ENCODE data around the gene MSI2.

The MSI2 gene

GRCh38 chr17:57332501-57332900 lies 76.2 kb downstream of the MSI2 start:
- no peaks in the 10 kb centered on the region for H3K27me3 ChIP-seq (ENCODE audit: control insufficient read depth, insufficient read depth, low read length)
- H3K4me1 ChIP-seq (ENCODE audit: control insufficient read depth, insufficient read depth, low read length) = peaks cover 3% of the 10 kb centered on the region
- H3K9ac ChIP-seq (ENCODE audit: low read length) = no peak overlapping the region
- H3K36me3 ChIP-seq (ENCODE audit: control insufficient read depth, insufficient read depth, low read length) = no peaks in the 10 kb centered on the region
- H3K4me3 ChIP-seq (ENCODE audit: low read length) = no peak overlapping the region
- no peak overlapping the region for H3K27ac ChIP-seq (ENCODE audit: low read depth, low read length)

GRCh38 chr17:57335195-57335792 lies 79.0 kb downstream of the MSI2 start:
- Histone ChIP-seq H3K4me1 (ENCODE audit: control insufficient read depth, insufficient read depth, low read length) (no peaks in the 10 kb centered on the region), H3K9ac (ENCODE audit: low read length) (no peak overlapping the region), H3K27ac (ENCODE audit: low read depth, low read length) (no peak overlapping the region), H3K27me3 (ENCODE audit: control insufficient read depth, insufficient read depth, low read length) (no peaks in the 10 kb centered on the region), H3K36me3 (ENCODE audit: control insufficient read depth, insufficient read depth, low read length) (no peaks in the 10 kb centered on the region), H3K4me3 (ENCODE audit: low read length) (no peak overlapping the region)

- no peaks in the 10 kb centered on the region for H3K27me3 ChIP-seq (ENCODE audit: control insufficient read depth, insufficient read depth, low read length)
- H3K4me3 ChIP-seq (ENCODE audit: low read length) = no peak overlapping the region
- no peaks in the 10 kb centered on the region for H3K4me1 ChIP-seq (ENCODE audit: control insufficient read depth, insufficient read depth, low read length)
- no peak overlapping the region for H3K9ac ChIP-seq (ENCODE audit: low read length)
- H3K36me3 ChIP-seq (ENCODE audit: control insufficient read depth, insufficient read depth, low read length) = no peaks in the 10 kb centered on the region
- no peak overlapping the region for H3K27ac ChIP-seq (ENCODE audit: low read depth, low read length)
Measured at GRCh38 chr17:57337390-57337789, 81.1 kb downstream of the MSI2 start.

GRCh38 chr17:57338257-57338914 lies 82.1 kb downstream of the MSI2 start:
- Histone ChIP-seq H3K4me1 (ENCODE audit: control insufficient read depth, insufficient read depth, low read length) (no peaks in the 10 kb centered on the region), H3K36me3 (ENCODE audit: control insufficient read depth, insufficient read depth, low read length) (no peaks in the 10 kb centered on the region), H3K4me3 (ENCODE audit: low read length) (no peak overlapping the region), H3K9ac (ENCODE audit: low read length) (no peak overlapping the region), H3K27ac (ENCODE audit: low read depth, low read length) (no peak overlapping the region), H3K27me3 (ENCODE audit: control insufficient read depth, insufficient read depth, low read length) (no peaks in the 10 kb centered on the region)

GRCh38 chr17:57340160-57340981 lies 84.0 kb downstream of the MSI2 start:
- Histone ChIP-seq H3K4me3 (ENCODE audit: low read length) (no peak overlapping the region), H3K36me3 (ENCODE audit: control insufficient read depth, insufficient read depth, low read length) (no peaks in the 10 kb centered on the region), H3K27me3 (ENCODE audit: control insufficient read depth, insufficient read depth, low read length) (no peaks in the 10 kb centered on the region), H3K27ac (ENCODE audit: low read depth, low read length) (no peak overlapping the region), H3K4me1 (ENCODE audit: control insufficient read depth, insufficient read depth, low read length) (no peaks in the 10 kb centered on the region), H3K9ac (ENCODE audit: low read length) (no peak overlapping the region)

GRCh38 chr17:57341611-57342540 lies 85.6 kb downstream of the MSI2 start:
- no peaks in the 10 kb centered on the region for H3K4me1 ChIP-seq (ENCODE audit: control insufficient read depth, insufficient read depth, low read length)
- no peaks in the 10 kb centered on the region for H3K27me3 ChIP-seq (ENCODE audit: control insufficient read depth, insufficient read depth, low read length)
- H3K27ac ChIP-seq (ENCODE audit: low read depth, low read length) = no peak overlapping the region
- no peaks in the 10 kb centered on the region for H3K36me3 ChIP-seq (ENCODE audit: control insufficient read depth, insufficient read depth, low read length)
- H3K4me3 ChIP-seq (ENCODE audit: low read length) = no peak overlapping the region
- no peak overlapping the region for H3K9ac ChIP-seq (ENCODE audit: low read length)

- Histone ChIP-seq H3K36me3 (ENCODE audit: control insufficient read depth, insufficient read depth, low read length) (peaks cover 4% of the 10 kb centered on the region), H3K4me1 (ENCODE audit: control insufficient read depth, insufficient read depth, low read length) (no peaks in the 10 kb centered on the region), H3K27me3 (ENCODE audit: control insufficient read depth, insufficient read depth, low read length) (no peaks in the 10 kb centered on the region), H3K4me3 (ENCODE audit: low read length) (no peak overlapping the region), H3K27ac (ENCODE audit: low read depth, low read length) (no peak overlapping the region), H3K9ac (ENCODE audit: low read length) (no peak overlapping the region)
Measured at GRCh38 chr17:57342963-57343589, 86.8 kb downstream of the MSI2 start.

GRCh38 chr17:57343717-57344116 lies 87.4 kb downstream of the MSI2 start:
- Histone ChIP-seq H3K4me3 (ENCODE audit: low read length) (no peak overlapping the region), H3K27ac (ENCODE audit: low read depth, low read length) (no peak overlapping the region), H3K27me3 (ENCODE audit: control insufficient read depth, insufficient read depth, low read length) (no peaks in the 10 kb centered on the region), H3K4me1 (ENCODE audit: control insufficient read depth, insufficient read depth, low read length) (no peaks in the 10 kb centered on the region), H3K36me3 (ENCODE audit: control insufficient read depth, insufficient read depth, low read length) (peaks cover 7% of the 10 kb centered on the region), H3K9ac (ENCODE audit: low read length) (no peak overlapping the region)

GRCh38 chr17:57344261-57344660 lies 87.9 kb downstream of the MSI2 start:
- Histone ChIP-seq H3K36me3 (ENCODE audit: control insufficient read depth, insufficient read depth, low read length) (peaks cover 7% of the 10 kb centered on the region), H3K27me3 (ENCODE audit: control insufficient read depth, insufficient read depth, low read length) (no peaks in the 10 kb centered on the region), H3K27ac (ENCODE audit: low read depth, low read length) (no peak overlapping the region), H3K4me3 (ENCODE audit: low read length) (no peak overlapping the region), H3K9ac (ENCODE audit: low read length) (no peak overlapping the region), H3K4me1 (ENCODE audit: control insufficient read depth, insufficient read depth, low read length) (no peaks in the 10 kb centered on the region)

- no peak overlapping the region for H3K27ac ChIP-seq (ENCODE audit: low read depth, low read length)
- H3K9ac ChIP-seq (ENCODE audit: low read length) = no peak overlapping the region
- H3K4me1 ChIP-seq (ENCODE audit: control insufficient read depth, insufficient read depth, low read length) = no peaks in the 10 kb centered on the region
- H3K27me3 ChIP-seq (ENCODE audit: control insufficient read depth, insufficient read depth, low read length) = no peaks in the 10 kb centered on the region
- H3K36me3 ChIP-seq (ENCODE audit: control insufficient read depth, insufficient read depth, low read length) = peaks cover 7% of the 10 kb centered on the region
- H3K4me3 ChIP-seq (ENCODE audit: low read length) = no peak overlapping the region
Measured at GRCh38 chr17:57349541-57350247, 93.4 kb downstream of the MSI2 start.

- Histone ChIP-seq H3K27ac (ENCODE audit: low read depth, low read length) (no peak overlapping the region), H3K27me3 (ENCODE audit: control insufficient read depth, insufficient read depth, low read length) (no peaks in the 10 kb centered on the region), H3K4me3 (ENCODE audit: low read length) (no peak overlapping the region), H3K9ac (ENCODE audit: low read length) (no peak overlapping the region), H3K4me1 (ENCODE audit: control insufficient read depth, insufficient read depth, low read length) (no peaks in the 10 kb centered on the region), H3K36me3 (ENCODE audit: control insufficient read depth, insufficient read depth, low read length) (peaks cover 7% of the 10 kb centered on the region)
Measured at GRCh38 chr17:57350266-57350665, 93.9 kb downstream of the MSI2 start.
